Type B pancreatic cell (in vitro differentiated cells): ENCODE results near the gene GLT1D1. TPM values are rescaled to one million over a fixed set of nuclear protein-coding genes. Genes with fewer than 3 reads are reported as not detected.

Experiments
- DNase-seq: peaks from one replicate; pipeline ENCODE4 v3.0.0; 2021; ENCODE audit warnings: mixed read lengths; ENCODE audit not compliant: unreplicated experiment; ENCODE audit errors: extremely low spot score
- H3K27ac Mint-ChIP-seq: 2 replicates; pipeline ENCODE4 v1.8.0; 2021; ENCODE audit warnings: mild to moderate bottlenecking, mixed read lengths
- H3K27me3 Mint-ChIP-seq: 2 replicates; pipeline ENCODE4 v1.8.0; 2021; ENCODE audit warnings: mixed read lengths
- H3K36me3 Mint-ChIP-seq: 2 replicates; pipeline ENCODE4 v1.8.0; 2021; ENCODE audit warnings: mixed read lengths
- H3K4me1 Mint-ChIP-seq: one replicate; pipeline ENCODE4 v1.8.0; 2021; ENCODE audit warnings: mixed read lengths; ENCODE audit not compliant: unreplicated experiment
- H3K4me3 Mint-ChIP-seq: 2 replicates; pipeline ENCODE4 v1.8.0; 2021; ENCODE audit warnings: mild to moderate bottlenecking, mixed read lengths
- H3K9me3 Mint-ChIP-seq: 2 replicates; pipeline ENCODE4 v1.8.0; 2021; ENCODE audit warnings: mixed read lengths
- total RNA-seq: library from RNA; stranded (reverse); gene quantifications from 2 replicates; pipeline ENCODE4 v1.2.1, GENCODE V29; 2021; ENCODE audit warnings: low replicate concordance
- TF ChIP-seq, protein P1 (sequence below): fragments of 200-600 bp; sonication (generic); conservative IDR thresholded peaks from 2 replicates; pipeline ENCODE4 v1.5.0; 2021; ENCODE audit warnings: antibody characterized with exemption, mild to moderate bottlenecking

The GLT1D1 gene
- total RNA-seq, 1 donor from 2014 or later = 2.5 TPM

DNA sequence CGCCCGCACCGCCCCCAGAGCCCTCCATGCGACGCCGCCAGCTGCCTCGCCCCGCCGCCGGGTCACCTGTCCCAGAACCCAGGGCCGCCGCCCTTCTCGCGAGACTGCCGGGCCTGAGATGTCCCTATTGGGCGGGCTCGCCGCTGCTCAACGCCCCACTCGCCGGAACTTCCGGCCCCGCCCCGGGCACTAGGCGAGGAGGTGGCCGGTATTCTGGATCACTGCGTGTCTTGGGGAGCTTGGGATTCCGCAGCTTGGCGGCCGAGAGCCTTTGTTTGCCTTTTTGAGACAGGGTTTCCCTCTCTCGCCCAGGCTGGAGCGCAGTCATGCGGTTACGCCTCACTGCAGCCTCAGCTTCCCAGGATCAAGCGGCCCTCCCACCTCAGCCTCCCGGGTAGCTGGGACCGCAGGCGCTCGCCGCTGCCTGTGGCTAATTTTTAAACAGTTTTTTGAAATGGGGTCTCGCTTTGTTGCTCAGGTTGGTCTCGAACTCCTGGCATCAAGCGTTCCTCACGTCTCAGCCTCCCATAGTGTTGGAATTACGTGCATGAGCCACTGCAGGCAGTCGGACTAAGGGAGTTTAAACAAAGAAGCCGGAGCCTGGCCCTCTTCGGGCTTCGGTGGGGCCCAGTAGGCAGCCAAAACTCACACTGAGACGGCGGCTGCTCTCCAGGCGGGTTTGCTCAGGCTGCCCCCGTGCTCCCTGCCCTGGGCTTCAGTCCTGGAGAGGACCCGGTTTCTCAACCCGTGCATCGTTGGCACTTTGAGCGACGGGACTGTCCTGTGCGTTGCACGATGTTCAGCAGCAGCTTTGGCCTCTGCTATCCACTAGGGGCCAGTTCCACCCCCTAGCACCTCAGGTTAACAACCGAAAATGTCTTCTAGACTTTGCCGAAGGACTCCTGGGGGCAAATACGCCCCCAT lies 29.1 kb upstream of the GLT1D1 start, which contains the start of gene SLC15A4:
Gene SLC15A4, minus strand, starts transcription at position 43 of the 924 bp plus-strand sequence. Its CDS starts 15 bp downstream, at position 28.
- Mint-ChIP-seq H3K27me3 (no peaks in the 10 kb centered on the region), H3K9me3 (no peaks in the 10 kb centered on the region), H3K27ac (peak within 1 kb of the TSS; percentile 91), H3K4me3 (peak within 1 kb of the TSS; percentile 91), H3K36me3 (peaks cover 15% of the 10 kb centered on the region), H3K4me1 (peaks cover 36% of the 10 kb centered on the region)
- TF ChIP-seq, protein P1, sequence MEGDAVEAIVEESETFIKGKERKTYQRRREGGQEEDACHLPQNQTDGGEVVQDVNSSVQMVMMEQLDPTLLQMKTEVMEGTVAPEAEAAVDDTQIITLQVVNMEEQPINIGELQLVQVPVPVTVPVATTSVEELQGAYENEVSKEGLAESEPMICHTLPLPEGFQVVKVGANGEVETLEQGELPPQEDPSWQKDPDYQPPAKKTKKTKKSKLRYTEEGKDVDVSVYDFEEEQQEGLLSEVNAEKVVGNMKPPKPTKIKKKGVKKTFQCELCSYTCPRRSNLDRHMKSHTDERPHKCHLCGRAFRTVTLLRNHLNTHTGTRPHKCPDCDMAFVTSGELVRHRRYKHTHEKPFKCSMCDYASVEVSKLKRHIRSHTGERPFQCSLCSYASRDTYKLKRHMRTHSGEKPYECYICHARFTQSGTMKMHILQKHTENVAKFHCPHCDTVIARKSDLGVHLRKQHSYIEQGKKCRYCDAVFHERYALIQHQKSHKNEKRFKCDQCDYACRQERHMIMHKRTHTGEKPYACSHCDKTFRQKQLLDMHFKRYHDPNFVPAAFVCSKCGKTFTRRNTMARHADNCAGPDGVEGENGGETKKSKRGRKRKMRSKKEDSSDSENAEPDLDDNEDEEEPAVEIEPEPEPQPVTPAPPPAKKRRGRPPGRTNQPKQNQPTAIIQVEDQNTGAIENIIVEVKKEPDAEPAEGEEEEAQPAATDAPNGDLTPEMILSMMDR = peak; percentile 50
- peak; percentile 98 for DNase-seq

DNA sequence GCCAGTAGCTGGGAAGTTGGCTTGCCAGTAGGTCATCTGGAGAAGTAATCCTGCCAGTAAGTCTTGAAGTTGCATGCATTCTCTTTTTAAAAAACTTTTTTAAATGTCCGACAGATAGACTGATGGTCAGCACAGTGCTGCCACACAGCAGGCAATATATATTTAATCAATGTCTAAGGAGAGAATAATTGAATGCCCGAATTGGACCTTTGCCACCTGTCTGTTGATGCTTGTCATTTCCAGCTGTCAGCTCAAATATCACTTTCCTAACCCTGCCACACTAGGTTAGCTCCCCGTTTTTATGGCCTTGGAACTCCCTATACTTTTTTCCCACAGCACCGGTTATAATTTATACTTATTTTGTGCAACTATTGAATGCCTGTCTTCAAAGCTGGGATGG lies 27.4 kb upstream of the GLT1D1 start:
- H3K9me3 Mint-ChIP-seq = no peaks in the 10 kb centered on the region
- peaks cover 9% of the 10 kb centered on the region for H3K36me3 Mint-ChIP-seq
- H3K27me3 Mint-ChIP-seq = no peaks in the 10 kb centered on the region
- H3K4me3 Mint-ChIP-seq = no peak overlapping the region
- peaks cover 21% of the 10 kb centered on the region for H3K4me1 Mint-ChIP-seq
- TF ChIP-seq, protein P1 = no peak
- H3K27ac Mint-ChIP-seq = no peak overlapping the region
- no peak for DNase-seq

DNA sequence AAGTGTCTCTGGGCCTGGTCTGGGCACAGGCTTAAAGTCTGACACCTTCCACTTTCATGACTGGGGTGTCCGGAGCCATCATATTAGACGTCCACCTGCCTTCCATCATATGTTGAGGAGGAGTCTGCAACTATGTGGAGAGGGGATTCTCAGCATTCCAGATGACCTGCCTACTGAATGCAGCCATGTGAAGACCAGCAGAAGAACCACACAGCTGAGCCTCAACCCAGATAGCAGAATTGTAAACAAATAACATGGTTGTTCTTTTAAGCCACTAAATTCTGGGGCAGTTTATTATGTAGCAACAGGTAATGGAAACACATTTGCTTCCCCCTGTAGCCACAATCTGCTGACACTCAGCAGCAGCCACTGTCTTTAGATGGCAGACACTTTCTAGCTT lies 25.6 kb upstream of the GLT1D1 start:
- TF ChIP-seq, protein P1 = no peak
- no peak overlapping the region for H3K4me3 Mint-ChIP-seq
- no peak overlapping the region for H3K27ac Mint-ChIP-seq
- no peaks in the 10 kb centered on the region for H3K36me3 Mint-ChIP-seq
- H3K9me3 Mint-ChIP-seq = no peaks in the 10 kb centered on the region
- no peak for DNase-seq
- H3K4me1 Mint-ChIP-seq = peaks cover 10% of the 10 kb centered on the region
- no peaks in the 10 kb centered on the region for H3K27me3 Mint-ChIP-seq

DNA sequence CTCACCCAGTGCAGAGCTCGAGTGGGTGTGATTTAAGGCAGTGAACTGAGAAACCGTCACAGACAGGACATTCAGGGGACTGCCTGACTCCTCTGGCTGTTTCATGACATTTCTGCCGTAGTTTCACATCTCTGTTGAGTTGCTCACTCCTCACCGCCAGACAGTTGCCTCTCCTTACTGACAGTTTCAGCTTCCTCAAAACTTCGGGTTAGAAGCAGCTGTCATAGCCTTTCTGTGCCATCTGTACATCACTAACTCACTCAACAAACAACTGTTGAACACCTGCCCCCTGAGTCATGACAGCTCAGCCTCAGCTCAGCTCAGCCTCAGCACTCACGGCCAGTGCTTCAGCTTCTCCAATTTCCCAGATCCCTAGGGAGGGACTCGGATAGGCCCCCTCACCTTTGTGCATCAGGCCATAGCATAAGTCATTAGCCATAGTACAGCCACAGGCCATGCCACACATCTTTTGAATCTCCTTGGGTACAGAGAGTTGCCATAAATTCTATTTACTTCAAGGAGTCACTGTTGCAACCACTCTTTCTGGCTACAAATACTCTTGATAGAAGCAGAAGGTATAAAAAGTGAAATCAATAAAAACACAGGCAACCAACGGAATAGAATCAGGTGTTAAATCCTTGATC lies 23.3 kb upstream of the GLT1D1 start:
- Mint-ChIP-seq H3K36me3 (no peaks in the 10 kb centered on the region), H3K27me3 (no peaks in the 10 kb centered on the region), H3K9me3 (no peaks in the 10 kb centered on the region), H3K4me3 (no peak overlapping the region), H3K27ac (no peak overlapping the region), H3K4me1 (peaks cover 6% of the 10 kb centered on the region)
- TF ChIP-seq, protein P1 = no peak
- no peak for DNase-seq

DNA sequence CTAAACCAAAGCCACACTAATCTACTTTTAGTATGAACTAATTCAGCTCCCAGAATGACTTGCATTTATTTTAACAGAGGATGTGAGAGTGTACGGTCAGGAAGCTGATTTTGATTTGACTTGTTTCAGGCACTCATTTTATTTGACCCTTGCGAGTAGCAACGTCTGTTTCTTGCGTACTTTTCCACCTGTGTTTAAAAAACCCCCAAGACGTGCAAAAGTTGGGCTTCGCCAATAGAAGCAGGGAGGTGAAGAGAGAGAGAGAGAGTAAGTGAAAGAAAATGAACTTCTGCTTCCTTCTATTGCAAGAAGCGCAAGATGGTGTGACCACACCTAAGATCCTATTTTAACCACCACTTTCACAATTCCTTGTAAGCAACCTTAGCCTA lies 22.8 kb upstream of the GLT1D1 start:
- H3K27me3 Mint-ChIP-seq = no peaks in the 10 kb centered on the region
- peaks cover 6% of the 10 kb centered on the region for H3K4me1 Mint-ChIP-seq
- no peaks in the 10 kb centered on the region for H3K36me3 Mint-ChIP-seq
- DNase-seq = no peak
- no peak overlapping the region for H3K4me3 Mint-ChIP-seq
- no peaks in the 10 kb centered on the region for H3K9me3 Mint-ChIP-seq
- H3K27ac Mint-ChIP-seq = no peak overlapping the region
- TF ChIP-seq, protein P1 = no peak
